Measurements from ENCODE around the gene ERCC6L. TPM values are rescaled to one million over a fixed set of nuclear protein-coding genes. Genes with fewer than 3 reads are reported as not detected.

Gene ERCC6L
- total and polyA plus RNA-seq, 12 donors = 0.01 to 0.23 (median 0.12) TPM; not detected in 8

DNA sequence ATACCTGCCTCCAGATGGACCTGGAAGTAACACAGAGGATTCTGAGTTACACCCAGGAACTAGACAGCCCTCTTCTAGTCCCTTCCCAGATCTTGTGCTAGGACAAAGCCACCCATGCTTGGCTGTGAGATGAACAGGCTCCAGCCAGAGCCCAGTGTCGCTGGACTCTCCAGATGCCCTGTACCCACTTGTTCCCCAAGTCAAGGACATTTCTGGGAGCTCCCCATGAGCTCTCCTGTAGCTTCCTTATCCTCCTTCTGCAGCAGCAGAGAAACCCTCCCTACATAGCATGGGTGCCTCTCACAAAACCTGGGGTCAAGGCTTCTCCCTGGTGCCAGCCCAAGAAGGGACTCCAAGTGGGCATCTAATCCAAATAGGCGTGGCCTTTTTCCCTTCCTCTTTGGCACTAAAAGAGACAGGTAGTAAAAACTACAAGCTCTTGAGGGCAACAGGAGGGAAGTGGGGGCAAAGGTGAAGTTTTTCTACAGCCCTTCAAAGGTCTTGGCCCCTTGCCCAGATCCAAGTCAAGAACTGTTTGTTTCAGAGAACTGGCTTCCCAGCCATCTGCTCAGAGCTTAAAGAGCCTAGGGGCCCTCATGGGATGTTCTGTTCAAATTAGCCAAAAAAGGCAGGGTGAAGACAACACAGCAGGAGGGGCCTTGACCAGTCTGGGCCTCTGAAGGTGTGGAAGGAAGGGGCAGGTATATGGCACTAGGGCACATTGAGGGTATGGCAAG is 8.5 kb upstream of the ERCC6L start:
- no peak overlapping the region for H3K4me3 ChIP-seq
- intact Hi-C loops (cut with DNase I) = loop anchor here in 5 of 10 donors (5.0 to 10.0 kb wide), 2 partner anchors 295 to 297 kb away; no protein-coding TSS in a partner anchor
- TF ChIP-seq, protein P1, sequence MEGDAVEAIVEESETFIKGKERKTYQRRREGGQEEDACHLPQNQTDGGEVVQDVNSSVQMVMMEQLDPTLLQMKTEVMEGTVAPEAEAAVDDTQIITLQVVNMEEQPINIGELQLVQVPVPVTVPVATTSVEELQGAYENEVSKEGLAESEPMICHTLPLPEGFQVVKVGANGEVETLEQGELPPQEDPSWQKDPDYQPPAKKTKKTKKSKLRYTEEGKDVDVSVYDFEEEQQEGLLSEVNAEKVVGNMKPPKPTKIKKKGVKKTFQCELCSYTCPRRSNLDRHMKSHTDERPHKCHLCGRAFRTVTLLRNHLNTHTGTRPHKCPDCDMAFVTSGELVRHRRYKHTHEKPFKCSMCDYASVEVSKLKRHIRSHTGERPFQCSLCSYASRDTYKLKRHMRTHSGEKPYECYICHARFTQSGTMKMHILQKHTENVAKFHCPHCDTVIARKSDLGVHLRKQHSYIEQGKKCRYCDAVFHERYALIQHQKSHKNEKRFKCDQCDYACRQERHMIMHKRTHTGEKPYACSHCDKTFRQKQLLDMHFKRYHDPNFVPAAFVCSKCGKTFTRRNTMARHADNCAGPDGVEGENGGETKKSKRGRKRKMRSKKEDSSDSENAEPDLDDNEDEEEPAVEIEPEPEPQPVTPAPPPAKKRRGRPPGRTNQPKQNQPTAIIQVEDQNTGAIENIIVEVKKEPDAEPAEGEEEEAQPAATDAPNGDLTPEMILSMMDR (IDR thresholded peaks at IDR 0.05) = no peak
- peaks cover 0 to 5% (median 0%) of the 10 kb centered on the region in 9 donors for H3K4me1 ChIP-seq
- no peaks in the 10 kb centered on the region for H3K36me3 ChIP-seq
- H3K27me3 ChIP-seq = peaks cover 0 to 13% (median 0%) of the 10 kb centered on the region in 7 donors
- DNase-seq = peak in 1 of 2 donors; percentile 15
- H3K27ac ChIP-seq = no peak overlapping the region
- WGBS, 2 donors = 71 to 82% methylated on average over 2 of the region's 2 CpGs
- H3K9me3 ChIP-seq = no peaks in the 10 kb centered on the region
- ATAC-seq = peak in 1 of 8 donors; percentile 9

DNA sequence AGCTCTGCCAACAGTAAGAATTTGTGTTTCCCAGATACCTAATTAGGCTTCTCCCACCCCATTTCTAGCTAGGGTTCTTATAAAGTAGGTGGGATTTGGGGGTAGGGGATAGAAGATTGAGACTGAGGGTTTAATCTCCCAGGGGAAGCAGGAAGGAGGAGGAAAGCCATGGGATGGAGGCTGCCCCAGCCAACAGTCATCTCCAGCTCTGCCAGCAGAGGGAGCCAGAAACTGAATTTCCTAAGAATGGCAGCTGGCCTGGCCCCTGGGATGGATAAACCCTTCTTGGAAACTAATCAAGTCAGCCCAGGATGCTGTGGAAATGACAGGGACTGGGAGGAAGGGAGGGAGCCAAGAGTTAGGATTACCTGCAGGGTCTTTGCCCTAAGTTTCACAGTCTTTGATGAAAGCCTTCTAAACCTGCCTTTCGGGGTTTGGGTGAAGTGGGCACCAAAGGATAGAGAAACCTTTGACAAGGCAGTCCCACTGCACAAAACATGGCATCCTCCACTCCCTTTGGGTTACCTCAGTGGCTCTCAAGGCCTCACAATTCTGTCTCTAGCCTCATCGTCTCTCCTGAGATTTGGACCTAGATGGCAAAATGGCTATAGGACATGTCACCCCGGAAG is 6.7 kb upstream of the ERCC6L start:
- no peaks in the 10 kb centered on the region for H3K36me3 ChIP-seq
- ATAC-seq (peak in 5 of 8 donors; percentile 51 to 81 (median 64)), DNase-seq (peak; percentile 4 to 27)
- no peak overlapping the region for H3K4me3 ChIP-seq
- H3K4me1 ChIP-seq = peaks cover 0 to 5% (median 0%) of the 10 kb centered on the region in 9 donors
- H3K9me3 ChIP-seq = no peaks in the 10 kb centered on the region
- WGBS, 2 donors = 97 to 100% methylated on average over 3 of the region's 3 CpGs
- intact Hi-C loops (cut with DNase I) = loop anchor here in 5 of 10 donors (5.0 to 10.0 kb wide), 2 partner anchors 297 to 299 kb away; no protein-coding TSS in a partner anchor
- H3K27ac ChIP-seq = no peak overlapping the region
- H3K27me3 ChIP-seq = peaks cover 0 to 4% (median 0%) of the 10 kb centered on the region in 7 donors
- TF ChIP-seq, protein P1 (IDR thresholded peaks at IDR 0.05) = peak; percentile 14 to 83 (median 56)

DNA sequence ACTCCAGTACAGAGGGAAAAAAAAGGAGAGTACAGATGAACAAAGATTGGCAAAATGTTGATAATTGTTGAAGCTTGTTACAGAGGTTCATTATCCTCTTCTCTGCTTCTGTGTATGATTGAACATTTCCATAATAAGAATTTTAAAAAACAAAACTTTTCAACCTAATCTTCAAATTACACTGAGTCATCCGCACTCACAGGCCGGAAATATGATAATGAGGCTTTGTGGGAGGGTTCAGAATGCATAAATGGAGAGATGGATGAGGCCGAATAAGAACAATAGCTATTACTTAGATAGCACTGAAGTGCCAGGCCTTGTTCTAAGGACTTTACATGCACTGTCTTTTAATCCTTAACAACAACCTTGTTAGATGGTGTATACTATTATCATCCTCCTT is 4.6 kb upstream of the ERCC6L start:
- WGBS, 2 donors = 37 to 44% methylated on average over 3 of the region's 3 CpGs
- TF ChIP-seq, protein P1 (IDR thresholded peaks at IDR 0.05) = no peak

DNA sequence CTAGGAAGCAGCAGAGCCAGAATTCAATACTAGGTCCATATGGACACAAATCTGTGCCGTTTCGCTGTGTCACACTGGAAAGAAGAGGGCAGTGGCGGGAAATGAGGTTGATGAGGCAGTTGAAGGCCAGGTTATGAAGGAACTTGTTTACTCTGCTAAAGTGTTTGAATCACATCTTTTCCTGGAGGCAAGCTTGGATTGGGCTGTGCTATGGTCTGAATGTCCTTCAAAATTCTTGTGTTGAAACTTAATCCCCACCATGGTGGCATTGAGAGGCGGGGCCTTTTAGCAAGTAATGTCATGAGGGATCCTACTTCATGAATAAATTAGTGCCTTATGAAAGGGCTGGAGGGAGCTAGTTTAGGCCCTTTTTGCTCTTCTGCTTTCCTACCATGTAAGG is 2.1 kb upstream of the ERCC6L start:
- TF ChIP-seq, protein P1 (IDR thresholded peaks at IDR 0.05) = no peak
- no peak for DNase-seq
- WGBS, 2 donors = 95 to 98% methylated on average over 4 of the region's 4 CpGs
- intact Hi-C loops (cut with DNase I) = loop anchor here in 1 of 10 donors (10.0 kb wide), 1 partner anchor 304 kb away; no protein-coding TSS in a partner anchor
- H3K4me3 ChIP-seq = no peak overlapping the region
- ATAC-seq = no peak
- H3K4me1 ChIP-seq = peaks cover 0 to 11% (median 0%) of the 10 kb centered on the region in 9 donors
- no peaks in the 10 kb centered on the region for H3K9me3 ChIP-seq
- no peaks in the 10 kb centered on the region for H3K36me3 ChIP-seq
- no peak overlapping the region for H3K27ac ChIP-seq
- peaks cover 0 to 4% (median 0%) of the 10 kb centered on the region in 7 donors for H3K27me3 ChIP-seq

More for the DNA sequence above, 4.6 kb upstream of the ERCC6L start:
- Histone ChIP-seq H3K36me3 (no peaks in the 10 kb centered on the region), H3K9me3 (no peaks in the 10 kb centered on the region), H3K27ac (peak overlapping the region in 1 of 10 donors; percentile 2), H3K4me3 (no peak overlapping the region), H3K27me3 (peaks cover 0 to 4% (median 0%) of the 10 kb centered on the region in 7 donors), H3K4me1 (peaks cover 0 to 7% (median 0%) of the 10 kb centered on the region in 9 donors)
- ATAC-seq = no peak
- intact Hi-C loops (cut with DNase I) = loop anchor here in 1 of 10 donors (10.0 kb wide), 1 partner anchor 301 kb away; no protein-coding TSS in a partner anchor
- DNase-seq = no peak
